Activated gamma-delta T cell treated with anti-CD3 and anti-CD28 coated beads, Interleukin-2, amount 50 U/mL, for 16 hours (primary cell): ENCODE data around the gene ZKSCAN3.
"Not testable (repeated sequence)": the region's sequence is repeated elsewhere in the genome, so short reads cannot be mapped to it uniquely, and the experiment has no call there.

Source experiments
- DNase-seq: peaks from one replicate; pipeline ENCODE4 v3.0.0-alpha.2; 2020; ENCODE audit warnings: low read depth

The ZKSCAN3 gene

GRCh38 chr6:28377879-28378278, 28.1 kb downstream of the ZKSCAN3 start:
- no peak for DNase-seq

- DNase-seq = no peak
These were observed 28.9 kb downstream of the ZKSCAN3 start for GRCh38 chr6:28378644-28379043.

GRCh38 chr6:28380381-28380780, 30.6 kb downstream of the ZKSCAN3 start:
- DNase-seq = no peak

- peak; percentile 7 for DNase-seq
These were observed 33.7 kb downstream of the ZKSCAN3 start for GRCh38 chr6:28383235-28384142.

- DNase-seq = no peak
These were observed 34.4 kb downstream of the ZKSCAN3 start for GRCh38 chr6:28384143-28384533.

GRCh38 chr6:28390688-28391087, 40.9 kb downstream of the ZKSCAN3 start:
- DNase-seq = no peak

- no peak for DNase-seq
These were observed 44.3 kb downstream of the ZKSCAN3 start for GRCh38 chr6:28393912-28394662.

- no peak for DNase-seq
These were observed 46.2 kb downstream of the ZKSCAN3 start for GRCh38 chr6:28395918-28396317.

- DNase-seq = peak; percentile 77
These were observed 49.8 kb downstream of the ZKSCAN3 start, which contains the start of gene ZSCAN12 for GRCh38 chr6:28399350-28400121. ZSCAN12 (minus strand) TSS chr6:28399747; CDS start chr6:28398405, 1,342 bp downstream.

GRCh38 chr6:28400122-28400451, 50.3 kb downstream of the ZKSCAN3 start:
- DNase-seq = no peak

- no peak for DNase-seq
These were observed 51.4 kb downstream of the ZKSCAN3 start for GRCh38 chr6:28401172-28401571.

- no peak for DNase-seq
These were observed 52.5 kb downstream of the ZKSCAN3 start for GRCh38 chr6:28402197-28402596.

GRCh38 chr6:28403923-28404322, 54.2 kb downstream of the ZKSCAN3 start:
- DNase-seq = not testable (repeated sequence)

GRCh38 chr6:28407401-28407800, 57.7 kb downstream of the ZKSCAN3 start:
- DNase-seq = no peak

- DNase-seq = no peak
These were observed 58.5 kb downstream of the ZKSCAN3 start for GRCh38 chr6:28408076-28408802.

GRCh38 chr6:28410767-28411166, 61.0 kb downstream of the ZKSCAN3 start:
- DNase-seq = no peak

- no peak for DNase-seq
These were observed 63.9 kb downstream of the ZKSCAN3 start for GRCh38 chr6:28413681-28414080.
